HepG2 (cell line): ENCODE results near the gene TNIP1. TPM values are rescaled to one million over a fixed set of nuclear protein-coding genes. Genes with fewer than 3 reads are reported as not detected.

Experiments
- ARID2 ChIP-seq: sonication (generic); formaldehyde crosslinking; IDR thresholded peaks from 2 replicates; pipeline ENCODE4 v1.8.1; 2022; ENCODE audit warnings: mild to moderate bottlenecking, missing genetic modification reagents, borderline replicate concordance
- ELF4 ChIP-seq: sonication (generic); formaldehyde crosslinking; IDR thresholded peaks from 2 replicates; pipeline ENCODE4 v1.5.0; 2020; ENCODE audit warnings: missing genetic modification reagents, mild to moderate bottlenecking, moderate library complexity, borderline replicate concordance
- KMT2B ChIP-seq: IDR thresholded peaks from 2 replicates; pipeline ENCODE4 v1.6.1; 2016; ENCODE audit warnings: missing genetic modification reagents, missing compliant biosample characterization
- MTA1 ChIP-seq: sonication (generic); formaldehyde crosslinking; IDR thresholded peaks from 2 replicates; pipeline ENCODE4 v1.4.0; 2020; ENCODE audit warnings: missing genetic modification reagents, mild to moderate bottlenecking, borderline replicate concordance
- PHF21A ChIP-seq: sonication (generic); formaldehyde crosslinking; IDR thresholded peaks from 2 replicates; pipeline ENCODE4 v1.5.0; 2020; ENCODE audit warnings: mild to moderate bottlenecking, missing genetic modification reagents
- PITX1 ChIP-seq: sonication (generic); formaldehyde crosslinking; IDR thresholded peaks from 2 replicates; pipeline ENCODE4 v1.5.1; 2020; ENCODE audit warnings: mild to moderate bottlenecking, missing genetic modification reagents
- RELA ChIP-seq: sonication (generic); formaldehyde crosslinking; IDR thresholded peaks from 2 replicates; pipeline ENCODE4 v1.4.0; 2020; ENCODE audit warnings: missing genetic modification reagents
- SAP130 ChIP-seq: IDR thresholded peaks from 2 replicates; pipeline ENCODE4 v1.6.1; 2016; ENCODE audit warnings: low read depth
- SETDB1 ChIP-seq: sonication (generic); formaldehyde crosslinking; IDR thresholded peaks from 2 replicates; pipeline ENCODE4 v1.5.1; 2020; ENCODE audit warnings: missing genetic modification reagents, mild to moderate bottlenecking, borderline replicate concordance
- SMARCC2 ChIP-seq: fragments of 450-650 bp; IDR thresholded peaks from 2 replicates; pipeline ENCODE4 v1.6.1; 2017; ENCODE audit warnings: antibody characterized with exemption, mild to moderate bottlenecking
- SP140L ChIP-seq: sonication (generic); formaldehyde crosslinking; IDR thresholded peaks from 2 replicates; pipeline ENCODE4 v1.4.0; 2020; ENCODE audit warnings: missing genetic modification reagents, borderline replicate concordance
- ZNF256 ChIP-seq: sonication (generic); formaldehyde crosslinking; conservative IDR thresholded peaks from 2 replicates; pipeline ENCODE4 v1.4.0; 2020; ENCODE audit warnings: missing genetic modification reagents
- ZNF292 ChIP-seq: sonication (generic); formaldehyde crosslinking; IDR thresholded peaks from 2 replicates; pipeline ENCODE4 v1.8.1; 2022; ENCODE audit warnings: mild to moderate bottlenecking, low read depth, missing genetic modification reagents, borderline replicate concordance
- ZNF558 ChIP-seq: sonication (generic); formaldehyde crosslinking; IDR thresholded peaks from 2 replicates; pipeline ENCODE4 v1.9.0; 2022; ENCODE audit warnings: mild to moderate bottlenecking, missing genetic modification reagents, borderline replicate concordance
- ZNF629 ChIP-seq: sonication (generic); formaldehyde crosslinking; conservative IDR thresholded peaks from 2 replicates; pipeline ENCODE4 v1.5.0; 2020; ENCODE audit warnings: missing genetic modification reagents
- ZNF839 ChIP-seq: sonication (generic); formaldehyde crosslinking; IDR thresholded peaks from 2 replicates; pipeline ENCODE4 v1.4.0; 2020; ENCODE audit warnings: missing genetic modification reagents, mild to moderate bottlenecking, borderline replicate concordance
- polyA plus RNA-seq, 8 experiments: library from polyadenylated mRNA; depleted of rRNA in 3 of 8; stranded (reverse) in 7 of 8; unstranded in 1 of 8; fragments of >200 nt; fragmentation: Illumina TruSeq in 4 of 8; extraction: Trizol in 4 of 8; gene quantifications; 2 replicates each; pipeline versions ENCODE4 v1.2.1 to v1.2.3, GENCODE V29; 2011 to 2016; ENCODE audit warnings: low read depth in 4 of 8, missing spikeins in 1 of 8, mixed read lengths in 1 of 8; ENCODE audit not compliant: insufficient read depth in 1 of 8
- total RNA-seq, 5 experiments: library from RNA; depleted of rRNA; stranded (reverse); fragments of >200 nt; fragmentation: Illumina TruSeq; extraction: Trizol; gene quantifications; 2 replicates each; pipeline ENCODE4 v1.2.3, GENCODE V29; 2016; ENCODE audit warnings: low read depth in 1 of 5
- TF ChIP-seq, protein P1 (sequence below): sonication (generic); formaldehyde crosslinking; IDR thresholded peaks from 2 replicates; pipeline ENCODE4 v1.5.1; 2020; ENCODE audit warnings: mild to moderate bottlenecking, missing genetic modification reagents, moderate library complexity
- TF ChIP-seq, protein P2 (sequence below): sonication (generic); formaldehyde crosslinking; IDR thresholded peaks from 2 replicates; pipeline ENCODE4 v1.4.0; 2020; ENCODE audit warnings: mild to moderate bottlenecking, missing genetic modification reagents
- TF ChIP-seq, protein P3 (sequence below): sonication (generic); formaldehyde crosslinking; IDR thresholded peaks from 2 replicates; pipeline ENCODE4 v1.5.0; 2020; ENCODE audit warnings: mild to moderate bottlenecking, missing genetic modification reagents, borderline replicate concordance
- TF ChIP-seq, protein P4 (sequence below): sonication (generic); formaldehyde crosslinking; IDR thresholded peaks from 2 replicates; pipeline ENCODE4 v1.5.0; 2020; ENCODE audit warnings: missing genetic modification reagents, mild to moderate bottlenecking, borderline replicate concordance

The TNIP1 gene
- total and polyA plus RNA-seq, 2 of the 13 experiments (the other 11 are each of a cell fraction or from before 2014, with no cell fraction given), result 26.2 to 45.9 TPM

DNA sequence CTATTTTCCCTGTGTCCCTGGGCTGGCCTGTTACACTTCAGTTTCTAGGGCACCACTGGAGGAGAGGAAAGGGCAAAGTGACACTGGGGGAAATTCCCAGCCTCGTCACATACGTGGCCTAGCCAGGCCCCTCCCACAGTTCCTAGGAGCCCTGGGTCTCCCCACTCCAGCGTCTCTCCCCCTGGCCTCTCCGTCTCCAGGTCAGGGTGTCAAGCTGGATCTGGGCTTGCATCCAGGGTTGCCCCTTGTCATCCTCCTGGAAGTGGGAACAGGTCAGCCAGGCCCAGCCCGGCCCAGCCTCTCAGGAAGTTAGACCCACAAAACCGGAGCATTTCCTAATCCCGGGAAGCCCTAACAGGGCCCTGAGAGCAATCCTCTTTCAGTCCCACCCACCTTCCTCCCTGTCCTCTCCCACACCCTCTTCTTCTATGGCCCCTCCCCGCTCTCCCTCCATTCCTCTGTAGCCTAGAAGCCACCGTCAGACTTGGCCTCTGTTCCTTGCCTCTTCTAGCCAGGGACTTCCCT is 4.7 kb upstream of the TNIP1 start (continued):
- TF ChIP-seq, protein P1, sequence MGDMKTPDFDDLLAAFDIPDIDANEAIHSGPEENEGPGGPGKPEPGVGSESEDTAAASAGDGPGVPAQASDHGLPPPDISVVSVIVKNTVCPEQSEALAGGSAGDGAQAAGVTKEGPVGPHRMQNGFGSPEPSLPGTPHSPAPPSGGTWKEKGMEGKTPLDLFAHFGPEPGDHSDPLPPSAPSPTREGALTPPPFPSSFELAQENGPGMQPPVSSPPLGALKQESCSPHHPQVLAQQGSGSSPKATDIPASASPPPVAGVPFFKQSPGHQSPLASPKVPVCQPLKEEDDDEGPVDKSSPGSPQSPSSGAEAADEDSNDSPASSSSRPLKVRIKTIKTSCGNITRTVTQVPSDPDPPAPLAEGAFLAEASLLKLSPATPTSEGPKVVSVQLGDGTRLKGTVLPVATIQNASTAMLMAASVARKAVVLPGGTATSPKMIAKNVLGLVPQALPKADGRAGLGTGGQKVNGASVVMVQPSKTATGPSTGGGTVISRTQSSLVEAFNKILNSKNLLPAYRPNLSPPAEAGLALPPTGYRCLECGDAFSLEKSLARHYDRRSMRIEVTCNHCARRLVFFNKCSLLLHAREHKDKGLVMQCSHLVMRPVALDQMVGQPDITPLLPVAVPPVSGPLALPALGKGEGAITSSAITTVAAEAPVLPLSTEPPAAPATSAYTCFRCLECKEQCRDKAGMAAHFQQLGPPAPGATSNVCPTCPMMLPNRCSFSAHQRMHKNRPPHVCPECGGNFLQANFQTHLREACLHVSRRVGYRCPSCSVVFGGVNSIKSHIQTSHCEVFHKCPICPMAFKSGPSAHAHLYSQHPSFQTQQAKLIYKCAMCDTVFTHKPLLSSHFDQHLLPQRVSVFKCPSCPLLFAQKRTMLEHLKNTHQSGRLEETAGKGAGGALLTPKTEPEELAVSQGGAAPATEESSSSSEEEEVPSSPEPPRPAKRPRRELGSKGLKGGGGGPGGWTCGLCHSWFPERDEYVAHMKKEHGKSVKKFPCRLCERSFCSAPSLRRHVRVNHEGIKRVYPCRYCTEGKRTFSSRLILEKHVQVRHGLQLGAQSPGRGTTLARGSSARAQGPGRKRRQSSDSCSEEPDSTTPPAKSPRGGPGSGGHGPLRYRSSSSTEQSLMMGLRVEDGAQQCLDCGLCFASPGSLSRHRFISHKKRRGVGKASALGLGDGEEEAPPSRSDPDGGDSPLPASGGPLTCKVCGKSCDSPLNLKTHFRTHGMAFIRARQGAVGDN (CRISPR knock-in tag), result peak; percentile 80
- TF ChIP-seq ZNF292 (CRISPR knock-in tag) (0 out of 2 replicates have a peak, but pooled peaks have one; percentile 41), PHF21A (peak; percentile 46; the same call in 1 of the 2 replicates), SMARCC2 (no peak), RELA (CRISPR knock-in tag) (peak; percentile 14; the same call in 1 of the 2 replicates), ARID2 (CRISPR knock-in tag) (no peak), ZNF839 (CRISPR knock-in tag) (no peak), ZNF629 (CRISPR knock-in tag) (no peak), SAP130 (CRISPR knock-in tag) (peak; percentile 48), KMT2B (CRISPR knock-in tag) (no peak), ELF4 (CRISPR knock-in tag) (no peak), ZNF256 (CRISPR knock-in tag) (no peak), ZNF558 (CRISPR knock-in tag) (0 out of 2 replicates have a peak, but pooled peaks have one; percentile 38), PITX1 (CRISPR knock-in tag) (0 out of 2 replicates have a peak, but pooled peaks have one; percentile 16), MTA1 (CRISPR knock-in tag) (peak; percentile 47; the same call in 1 of the 2 replicates), SETDB1 (CRISPR knock-in tag) (0 out of 2 replicates have a peak, but pooled peaks have one; percentile 27), SP140L (CRISPR knock-in tag) (no peak)
- TF ChIP-seq, protein P2, sequence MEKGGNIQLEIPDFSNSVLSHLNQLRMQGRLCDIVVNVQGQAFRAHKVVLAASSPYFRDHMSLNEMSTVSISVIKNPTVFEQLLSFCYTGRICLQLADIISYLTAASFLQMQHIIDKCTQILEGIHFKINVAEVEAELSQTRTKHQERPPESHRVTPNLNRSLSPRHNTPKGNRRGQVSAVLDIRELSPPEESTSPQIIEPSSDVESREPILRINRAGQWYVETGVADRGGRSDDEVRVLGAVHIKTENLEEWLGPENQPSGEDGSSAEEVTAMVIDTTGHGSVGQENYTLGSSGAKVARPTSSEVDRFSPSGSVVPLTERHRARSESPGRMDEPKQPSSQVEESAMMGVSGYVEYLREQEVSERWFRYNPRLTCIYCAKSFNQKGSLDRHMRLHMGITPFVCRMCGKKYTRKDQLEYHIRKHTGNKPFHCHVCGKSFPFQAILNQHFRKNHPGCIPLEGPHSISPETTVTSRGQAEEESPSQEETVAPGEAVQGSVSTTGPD (CRISPR knock-in tag), result peak; percentile 9; the same call in 1 of the 2 replicates
- TF ChIP-seq, protein P3, sequence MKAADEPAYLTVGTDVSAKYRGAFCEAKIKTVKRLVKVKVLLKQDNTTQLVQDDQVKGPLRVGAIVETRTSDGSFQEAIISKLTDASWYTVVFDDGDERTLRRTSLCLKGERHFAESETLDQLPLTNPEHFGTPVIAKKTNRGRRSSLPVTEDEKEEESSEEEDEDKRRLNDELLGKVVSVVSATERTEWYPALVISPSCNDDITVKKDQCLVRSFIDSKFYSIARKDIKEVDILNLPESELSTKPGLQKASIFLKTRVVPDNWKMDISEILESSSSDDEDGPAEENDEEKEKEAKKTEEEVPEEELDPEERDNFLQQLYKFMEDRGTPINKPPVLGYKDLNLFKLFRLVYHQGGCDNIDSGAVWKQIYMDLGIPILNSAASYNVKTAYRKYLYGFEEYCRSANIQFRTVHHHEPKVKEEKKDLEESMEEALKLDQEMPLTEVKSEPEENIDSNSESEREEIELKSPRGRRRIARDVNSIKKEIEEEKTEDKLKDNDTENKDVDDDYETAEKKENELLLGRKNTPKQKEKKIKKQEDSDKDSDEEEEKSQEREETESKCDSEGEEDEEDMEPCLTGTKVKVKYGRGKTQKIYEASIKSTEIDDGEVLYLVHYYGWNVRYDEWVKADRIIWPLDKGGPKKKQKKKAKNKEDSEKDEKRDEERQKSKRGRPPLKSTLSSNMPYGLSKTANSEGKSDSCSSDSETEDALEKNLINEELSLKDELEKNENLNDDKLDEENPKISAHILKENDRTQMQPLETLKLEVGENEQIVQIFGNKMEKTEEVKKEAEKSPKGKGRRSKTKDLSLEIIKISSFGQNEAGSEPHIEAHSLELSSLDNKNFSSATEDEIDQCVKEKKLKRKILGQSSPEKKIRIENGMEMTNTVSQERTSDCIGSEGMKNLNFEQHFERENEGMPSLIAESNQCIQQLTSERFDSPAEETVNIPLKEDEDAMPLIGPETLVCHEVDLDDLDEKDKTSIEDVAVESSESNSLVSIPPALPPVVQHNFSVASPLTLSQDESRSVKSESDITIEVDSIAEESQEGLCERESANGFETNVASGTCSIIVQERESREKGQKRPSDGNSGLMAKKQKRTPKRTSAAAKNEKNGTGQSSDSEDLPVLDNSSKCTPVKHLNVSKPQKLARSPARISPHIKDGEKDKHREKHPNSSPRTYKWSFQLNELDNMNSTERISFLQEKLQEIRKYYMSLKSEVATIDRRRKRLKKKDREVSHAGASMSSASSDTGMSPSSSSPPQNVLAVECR, result peak; percentile 46; the same call in 1 of the 2 replicates
- TF ChIP-seq, protein P4, sequence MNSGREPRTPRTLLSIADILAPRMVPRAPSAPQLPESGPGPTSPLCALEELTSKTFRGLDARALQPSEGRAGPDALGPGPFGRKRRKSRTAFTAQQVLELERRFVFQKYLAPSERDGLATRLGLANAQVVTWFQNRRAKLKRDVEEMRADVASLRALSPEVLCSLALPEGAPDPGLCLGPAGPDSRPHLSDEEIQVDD, result no peak
